DOHH2 (cell line): ENCODE results near the gene TSKU.

Experiments
- H3F3A ChIP-seq: fragments of 200-600 bp; sonication (generic), shearing (Covaris generic); 2 replicates; pipeline ENCODE4 v1.6.0; 2016; ENCODE audit warnings: antibody characterized with exemption, mild to moderate bottlenecking; ENCODE audit not compliant: control insufficient read depth, insufficient read depth
- H3K27ac ChIP-seq: fragments of 200-600 bp; sonication (generic); 2 replicates; pipeline ENCODE4 v1.5.1; 2014; ENCODE audit warnings: low read depth, mild to moderate bottlenecking, low read length, moderate library complexity
- H3K27me3 ChIP-seq: fragments of 200-600 bp; sonication (generic); 2 replicates; pipeline ENCODE4 v1.6.1; 2014; ENCODE audit warnings: mild to moderate bottlenecking, low read length, mixed read lengths; ENCODE audit not compliant: control insufficient read depth
- H3K36me3 ChIP-seq: fragments of 200-600 bp; sonication (generic); 2 replicates; pipeline ENCODE4 v1.6.1; 2014; ENCODE audit warnings: mild to moderate bottlenecking, low read length, moderate library complexity, mixed read lengths; ENCODE audit not compliant: control insufficient read depth
- H3K4me1 ChIP-seq: fragments of 200-600 bp; sonication (generic); 2 replicates; pipeline ENCODE4 v1.6.1; 2014; ENCODE audit warnings: mild to moderate bottlenecking, low read length, mixed read lengths; ENCODE audit not compliant: control insufficient read depth
- H3K4me2 ChIP-seq: fragments of 200-600 bp; sonication (generic); 2 replicates; pipeline ENCODE4 v1.6.0; 2014; ENCODE audit warnings: mild to moderate bottlenecking, low read length, moderate library complexity
- H3K4me3 ChIP-seq: fragments of 200-600 bp; sonication (generic); 2 replicates; pipeline ENCODE4 v1.5.1; 2014; ENCODE audit warnings: mild to moderate bottlenecking, low read length, mixed read lengths
- H3K79me2 ChIP-seq: fragments of 200-600 bp; sonication (generic); 2 replicates; pipeline ENCODE4 v1.6.1; 2014; ENCODE audit warnings: mild to moderate bottlenecking, low read length, mixed read lengths; ENCODE audit not compliant: control insufficient read depth
- H3K9me2 ChIP-seq: fragments of 200-600 bp; sonication (generic); replicated peaks from 2 replicates; pipeline ENCODE4 v1.6.1; 2014; ENCODE audit warnings: mild to moderate bottlenecking, low read length, mixed read lengths; ENCODE audit not compliant: control insufficient read depth
- H3K9me3 ChIP-seq: fragments of 200-600 bp; sonication (generic); 2 replicates; pipeline ENCODE4 v1.6.1; 2014; ENCODE audit warnings: antibody characterized with exemption, low read length, mixed read lengths; ENCODE audit not compliant: control insufficient read depth, insufficient read depth
- H4K20me1 ChIP-seq: fragments of 200-600 bp; sonication (generic); 2 replicates; pipeline ENCODE4 v1.6.0; 2014; ENCODE audit warnings: low read depth, mild to moderate bottlenecking, antibody characterized with exemption, low read length, moderate library complexity; ENCODE audit not compliant: control insufficient read depth, insufficient read depth
- CTCF ChIP-seq: fragments of 200-600 bp; sonication (generic); IDR thresholded peaks from one replicate; pipeline ENCODE4 v1.5.1; 2014; ENCODE audit warnings: antibody characterized with exemption, mild to moderate bottlenecking, low read depth, low read length; ENCODE audit not compliant: poor library complexity, severe bottlenecking
- EZH2phosphoT487 ChIP-seq: fragments of 200-600 bp; sonication (generic); IDR thresholded peaks from 2 replicates; pipeline ENCODE4 v1.6.1; 2017; ENCODE audit warnings: borderline replicate concordance, mild to moderate bottlenecking, antibody characterized with exemption, low read length, moderate library complexity, mixed read lengths

TSKU gene

GRCh38 chr11:76835036-76835435 lies 51.9 kb downstream of the TSKU start:
- H3K27me3 ChIP-seq = peaks cover 20% of the 10 kb centered on the region
- TF ChIP-seq EZH2phosphoT487 = no peak
- TF ChIP-seq CTCF = no peak
- no peaks in the 10 kb centered on the region for H3K9me2 ChIP-seq
- no peak overlapping the region for H3K4me3 ChIP-seq
- H3K27ac ChIP-seq = no peak overlapping the region
- H3K79me2 ChIP-seq = no peaks in the 10 kb centered on the region
- no peak overlapping the region for H3K4me2 ChIP-seq
- H4K20me1 ChIP-seq = no peaks in the 10 kb centered on the region
- no peaks in the 10 kb centered on the region for H3K4me1 ChIP-seq
- no peaks in the 10 kb centered on the region for H3K9me3 ChIP-seq
- no peaks in the 10 kb centered on the region for H3K36me3 ChIP-seq
- H3F3A ChIP-seq = no peaks in the 10 kb centered on the region

DNA sequence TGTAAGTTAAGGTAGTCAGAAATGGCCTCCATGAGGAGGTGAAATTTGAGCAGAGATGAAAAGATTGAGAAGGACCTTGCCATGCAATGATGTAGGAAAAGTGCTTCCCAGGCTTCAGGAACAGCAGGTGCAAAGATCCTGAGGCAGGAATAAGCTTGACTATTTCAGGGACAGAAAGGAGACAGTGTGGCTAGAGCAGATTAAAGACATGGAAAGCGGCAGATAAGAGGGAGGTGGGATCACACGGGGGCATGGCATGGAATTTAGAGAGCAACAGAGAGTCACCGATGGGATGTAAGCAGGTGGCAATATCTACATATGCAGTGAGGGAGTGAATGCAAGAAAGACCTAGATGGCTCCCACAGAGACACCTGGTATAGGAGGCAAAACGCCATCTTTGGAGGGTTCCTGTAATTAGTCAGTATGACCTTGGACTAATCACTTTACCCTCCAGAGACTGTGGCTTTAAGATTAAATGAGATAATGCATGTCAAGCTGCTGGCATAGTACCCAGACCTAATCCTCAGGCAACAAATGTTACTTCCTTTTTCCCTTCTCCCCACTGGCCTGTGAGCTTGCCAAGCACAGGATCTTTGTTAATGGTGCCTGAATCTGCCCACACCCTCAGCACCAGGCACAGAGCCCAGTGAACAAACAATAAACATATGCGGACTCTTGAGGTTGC lies 52.9 kb downstream of the TSKU start:
- TF ChIP-seq CTCF = no peak
- TF ChIP-seq EZH2phosphoT487 = no peak
- no peaks in the 10 kb centered on the region for H3K9me3 ChIP-seq
- no peaks in the 10 kb centered on the region for H3K4me1 ChIP-seq
- no peaks in the 10 kb centered on the region for H3K79me2 ChIP-seq
- H3K27ac ChIP-seq = no peak overlapping the region
- H4K20me1 ChIP-seq = no peaks in the 10 kb centered on the region
- H3K9me2 ChIP-seq = no peaks in the 10 kb centered on the region
- no peaks in the 10 kb centered on the region for H3F3A ChIP-seq
- H3K4me3 ChIP-seq = no peak overlapping the region
- no peak overlapping the region for H3K4me2 ChIP-seq
- H3K27me3 ChIP-seq = peaks cover 20% of the 10 kb centered on the region
- no peaks in the 10 kb centered on the region for H3K36me3 ChIP-seq

DNA sequence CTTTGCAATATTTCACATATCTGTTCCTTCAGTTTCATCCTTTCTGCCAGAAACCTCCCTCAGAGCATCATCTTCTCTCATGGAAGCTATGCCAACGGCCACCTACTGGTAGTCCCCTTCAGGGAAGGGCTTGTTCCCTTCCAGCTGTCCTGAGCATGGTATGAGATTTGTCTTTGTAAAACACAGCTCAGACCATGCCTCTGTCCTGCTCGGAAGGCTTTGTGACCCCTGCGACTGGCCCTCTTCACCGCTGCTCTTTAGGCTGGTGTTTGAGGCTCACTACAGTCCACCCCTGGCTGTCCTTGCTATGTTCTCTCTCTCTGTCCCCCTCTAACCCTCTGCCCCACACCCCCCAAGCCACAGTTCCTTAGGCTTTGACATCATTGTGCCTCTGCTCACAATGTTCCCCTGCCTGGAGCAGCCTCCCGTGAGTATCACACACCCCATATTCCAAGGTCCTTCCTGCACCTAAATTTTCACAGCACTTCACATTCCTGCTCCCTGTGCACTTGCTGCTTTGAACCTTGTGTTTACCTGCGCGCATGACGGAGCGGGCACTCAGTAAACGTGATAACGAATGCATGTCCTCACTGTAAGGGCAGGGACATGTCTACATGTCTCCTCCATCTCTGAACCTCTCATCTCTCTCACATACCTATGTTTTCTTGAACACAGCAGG lies 53.6 kb downstream of the TSKU start:
- H3K27ac ChIP-seq = no peak overlapping the region
- H3K27me3 ChIP-seq = peaks cover 24% of the 10 kb centered on the region
- no peaks in the 10 kb centered on the region for H3K36me3 ChIP-seq
- H3F3A ChIP-seq = no peaks in the 10 kb centered on the region
- no peaks in the 10 kb centered on the region for H3K79me2 ChIP-seq
- H4K20me1 ChIP-seq = no peaks in the 10 kb centered on the region
- no peaks in the 10 kb centered on the region for H3K4me1 ChIP-seq
- H3K9me2 ChIP-seq = no peaks in the 10 kb centered on the region
- H3K9me3 ChIP-seq = no peaks in the 10 kb centered on the region
- no peak for TF ChIP-seq CTCF
- TF ChIP-seq EZH2phosphoT487 = no peak
- no peak overlapping the region for H3K4me2 ChIP-seq
- no peak overlapping the region for H3K4me3 ChIP-seq
